GM13976 (cell line): Measurements from ENCODE around the gene OR1E2.
"Not testable (repeated sequence)": the region's sequence is repeated elsewhere in the genome, so short reads cannot be mapped to it uniquely, and the experiment has no call there.

Experiments
- DNase-seq: peaks from one replicate; pipeline ENCODE4 v3.0.0; 2012; ENCODE audit warnings: low spot score
- CTCF ChIP-seq: IDR thresholded peaks from 2 replicates; pipeline ENCODE4 v1.5.1; 2012; ENCODE audit warnings: borderline replicate concordance, mild to moderate bottlenecking; ENCODE audit not compliant: insufficient read depth; ENCODE audit errors: extremely low read depth, missing control alignments, control extremely low read depth
- in situ Hi-C: fragments of 300-500 bp; cut with MboI; formaldehyde crosslinking; loops from one replicate; pipeline ENCODE4 v1.12.0; 2022; ENCODE audit warnings: low sequenced_read_pairs, mixed read lengths, inconsistent platforms; ENCODE audit not compliant: unreplicated experiment

Gene OR1E2

GRCh38 chr17:3438368-3438767 lies 4.7 kb upstream of the OR1E2 start:
- in situ Hi-C loops: no loop called here

GRCh38 chr17:3433215-3433614 lies 426 bp downstream of the OR1E2 start:
- DNase-seq, in situ Hi-C loops: not testable (repeated sequence)

More at GRCh38 chr17:3438368-3438767, 4.7 kb upstream of the OR1E2 start:
- no peak for TF ChIP-seq CTCF
- DNase-seq: no peak

GRCh38 chr17:3418222-3418621 lies 15.4 kb downstream of the OR1E2 start:
- TF ChIP-seq CTCF: no peak
- DNase-seq: no peak

GRCh38 chr17:3415610-3416009 lies 18.0 kb downstream of the OR1E2 start:
- TF ChIP-seq CTCF: no peak
- in situ Hi-C loops: no loop called here
- DNase-seq: no peak

More at GRCh38 chr17:3418222-3418621, 15.4 kb downstream of the OR1E2 start:
- in situ Hi-C loops: no loop called here

- DNase-seq, in situ Hi-C loops: not testable (repeated sequence)
Measured at GRCh38 chr17:3412216-3412615, 21.4 kb downstream of the OR1E2 start.

- no peak for TF ChIP-seq CTCF
- in situ Hi-C loops: no loop called here
- no peak for DNase-seq
Measured at GRCh38 chr17:3411070-3411469, 22.6 kb downstream of the OR1E2 start, which contains the start of gene OR3A3. TSS of gene OR3A3 (plus strand) at chr17:3411370.

GRCh38 chr17:3403856-3404255 lies 29.8 kb downstream of the OR1E2 start:
- in situ Hi-C loops, DNase-seq: not testable (repeated sequence)

- in situ Hi-C loops: no loop called here
- no peak for DNase-seq
- no peak for TF ChIP-seq CTCF
Measured at GRCh38 chr17:3401786-3402185, 31.9 kb downstream of the OR1E2 start.
